Panc1 (cell line): Measurements from ENCODE around the gene JADE2.

Experiments
- POLR2AphosphoS5 ChIP-seq: IDR thresholded peaks from 2 replicates; pipeline ENCODE4 v1.6.1; 2012; ENCODE audit warnings: mild to moderate bottlenecking, low read depth, low read length, moderate library complexity
- TCF7L2 ChIP-seq: IDR thresholded peaks from 2 replicates; pipeline ENCODE4 v1.6.1; 2011; ENCODE audit warnings: mild to moderate bottlenecking, low read depth, low read length, inconsistent platforms
- TF ChIP-seq, protein P1 (sequence below): fragments of 450-650 bp; IDR thresholded peaks from 2 replicates; pipeline ENCODE4 v1.5.1; 2017; ENCODE audit warnings: mild to moderate bottlenecking

DNA sequence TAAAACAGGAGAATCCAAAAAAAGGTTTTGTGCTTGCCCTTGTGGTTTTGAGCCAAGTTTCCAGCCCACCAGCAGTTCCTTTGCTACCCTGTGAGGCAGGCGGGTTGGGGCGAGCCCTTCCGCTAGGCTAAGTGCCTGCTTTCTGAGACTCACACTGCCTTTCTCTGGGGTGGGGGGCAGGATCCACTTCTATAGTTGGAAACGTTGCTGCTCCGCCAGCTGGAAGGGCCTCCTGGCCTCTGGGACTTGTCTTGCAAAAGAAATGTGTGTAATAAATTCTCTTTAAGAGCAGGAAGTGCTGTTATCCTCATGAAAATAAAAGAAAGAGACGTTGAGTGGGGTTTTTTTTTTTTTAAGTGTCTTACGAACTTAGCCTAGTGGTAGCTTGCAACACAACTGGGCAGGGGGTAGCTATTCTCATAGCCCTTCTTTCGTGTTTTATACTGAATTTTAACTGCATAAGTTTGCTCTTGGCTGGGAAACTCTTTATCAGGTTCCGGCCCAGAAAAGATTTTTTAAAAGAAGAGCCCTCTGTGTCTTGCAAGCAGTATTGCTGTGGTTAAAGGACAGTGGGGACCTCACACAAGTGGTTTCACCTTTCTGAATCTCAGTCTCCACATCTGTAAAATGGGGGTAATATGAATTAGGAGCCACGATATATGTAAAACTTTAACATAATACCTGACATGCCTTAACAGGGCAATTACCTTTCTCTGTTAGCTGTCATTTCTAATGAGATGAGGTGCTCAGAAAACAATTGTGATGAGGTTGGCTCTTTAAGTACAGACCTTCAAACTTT, 19.8 kb downstream of the JADE2 start:
- TF ChIP-seq, protein P1, sequence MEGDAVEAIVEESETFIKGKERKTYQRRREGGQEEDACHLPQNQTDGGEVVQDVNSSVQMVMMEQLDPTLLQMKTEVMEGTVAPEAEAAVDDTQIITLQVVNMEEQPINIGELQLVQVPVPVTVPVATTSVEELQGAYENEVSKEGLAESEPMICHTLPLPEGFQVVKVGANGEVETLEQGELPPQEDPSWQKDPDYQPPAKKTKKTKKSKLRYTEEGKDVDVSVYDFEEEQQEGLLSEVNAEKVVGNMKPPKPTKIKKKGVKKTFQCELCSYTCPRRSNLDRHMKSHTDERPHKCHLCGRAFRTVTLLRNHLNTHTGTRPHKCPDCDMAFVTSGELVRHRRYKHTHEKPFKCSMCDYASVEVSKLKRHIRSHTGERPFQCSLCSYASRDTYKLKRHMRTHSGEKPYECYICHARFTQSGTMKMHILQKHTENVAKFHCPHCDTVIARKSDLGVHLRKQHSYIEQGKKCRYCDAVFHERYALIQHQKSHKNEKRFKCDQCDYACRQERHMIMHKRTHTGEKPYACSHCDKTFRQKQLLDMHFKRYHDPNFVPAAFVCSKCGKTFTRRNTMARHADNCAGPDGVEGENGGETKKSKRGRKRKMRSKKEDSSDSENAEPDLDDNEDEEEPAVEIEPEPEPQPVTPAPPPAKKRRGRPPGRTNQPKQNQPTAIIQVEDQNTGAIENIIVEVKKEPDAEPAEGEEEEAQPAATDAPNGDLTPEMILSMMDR = no peak
- TF ChIP-seq TCF7L2 (no peak), POLR2AphosphoS5 (no peak)
